Measurements from ENCODE around the gene SELP. TPM values are rescaled to one million over a fixed set of nuclear protein-coding genes. Genes with fewer than 3 reads are reported as not detected.

Gene SELP
- total and polyA plus RNA-seq, 9 of the 15 experiments (the other 6 are each of a cell fraction or from before 2014, with no cell fraction given) = not detected

GRCh38 chr1:169595764-169596711, 33.9 kb downstream of the SELP start (continued):
- TF ChIP-seq IRF9 (tag; IDR thresholded peaks at IDR 0.05) (no peak), SIN3A (IDR thresholded peaks at IDR 0.05; ENCODE audit: borderline replicate concordance in 2 of 2, control insufficient read depth in 1 of 2, low read depth in 2 of 2, low read length in 2 of 2) (peak in 1 of 2 experiments; percentile 25; a peak in 1 of 4 replicates)

- FAIRE-seq = no peak
- H3K4me2 ChIP-seq (ENCODE audit: insufficient read depth, low read length) = no peak overlapping the region
- H3K36me3 ChIP-seq (ENCODE audit: control insufficient read depth, insufficient read depth, low read length) = no peaks in the 10 kb centered on the region
- no peak overlapping the region for H3K4me3 ChIP-seq
- ATAC-seq = no peak
- ChIA-PET POLR2A (no interaction called here), CTCF (ENCODE audit: low intra/inter-chr PET ratio) (no interaction called here)
- BruUV-seq (replicated peaks) = no TSS peak
- no peaks in the 10 kb centered on the region for H3K79me2 ChIP-seq (ENCODE audit: control insufficient read depth, insufficient read depth, low read length)
- TF ChIP-seq SMAD1 (IDR thresholded peaks at IDR 0.05; ENCODE audit: low read depth, low read length, partially characterized antibody) = no peak
- TF ChIP-seq MBD2 (IDR thresholded peaks at IDR 0.05; ENCODE audit: borderline replicate concordance, low read depth) = no peak
- TF ChIP-seq HDAC8 (tag; IDR thresholded peaks at IDR 0.05) = no peak
- TF ChIP-seq ZNF311 (CRISPR knock-in tag; IDR thresholded peaks at IDR 0.05) = no peak
- TF ChIP-seq ZBTB34 (CRISPR knock-in tag; IDR thresholded peaks at IDR 0.05) = no peak
- no peak for TF ChIP-seq PHTF2 (CRISPR knock-in tag; IDR thresholded peaks at IDR 0.05)
- no peak for TF ChIP-seq ATF4 (CRISPR knock-in tag; IDR thresholded peaks at IDR 0.05)
- no peak for TF ChIP-seq HNRNPL (IDR thresholded peaks at IDR 0.05; ENCODE audit: low read depth, low read length)
- no peak overlapping the region for H3K9ac ChIP-seq (ENCODE audit: insufficient read depth in 1 of 2, low read depth in 2 of 2, low read length in 2 of 2)
- H3K27me3 ChIP-seq (ENCODE audit: control insufficient read depth in 2 of 2, insufficient read depth in 2 of 2, low read length in 2 of 2) = no peaks in the 10 kb centered on the region
- H3K4me1 ChIP-seq (replicated peaks in 1 of 2; ENCODE audit: control insufficient read depth in 2 of 2, insufficient read depth in 2 of 2, low read length in 2 of 2) = no peaks in the 10 kb centered on the region
- 0 out of 2 replicates have a peak, but pooled peaks cover 2% of the 10 kb centered on the region for H4K20me1 ChIP-seq (replicated peaks; ENCODE audit: control insufficient read depth, insufficient read depth, low read length)
- no peaks in the 10 kb centered on the region for H3K9me1 ChIP-seq (ENCODE audit: control insufficient read depth, insufficient read depth, low read length)
- WGBS (ENCODE audit: insufficient coverage, low coverage, missing lambda C conversion rate) = 3% methylated on average over 3 of the region's 3 CpGs
- no peaks in the 10 kb centered on the region for H3K9me3 ChIP-seq (replicated peaks; ENCODE audit: control insufficient read depth, insufficient read depth, low read depth, low read length)
- in situ Hi-C loops (cut with MboI) (no loop called here), intact Hi-C loops (cut with micrococcal nuclease) (no loop called here)
- H2AFZ ChIP-seq (ENCODE audit: low read depth, low read length) = no peak overlapping the region
- no peak overlapping the region for H3K27ac ChIP-seq (ENCODE audit: extremely low read depth, low read depth, low read length)
- DNase-seq (ENCODE audit: extremely low read depth in 1 of 4, low spot score in 3 of 4) = no peak
These were observed 35.5 kb downstream of the SELP start for GRCh38 chr1:169594391-169594790.

Data from K562 (cell line).